ENCODE results near the gene FTL.

DNA sequence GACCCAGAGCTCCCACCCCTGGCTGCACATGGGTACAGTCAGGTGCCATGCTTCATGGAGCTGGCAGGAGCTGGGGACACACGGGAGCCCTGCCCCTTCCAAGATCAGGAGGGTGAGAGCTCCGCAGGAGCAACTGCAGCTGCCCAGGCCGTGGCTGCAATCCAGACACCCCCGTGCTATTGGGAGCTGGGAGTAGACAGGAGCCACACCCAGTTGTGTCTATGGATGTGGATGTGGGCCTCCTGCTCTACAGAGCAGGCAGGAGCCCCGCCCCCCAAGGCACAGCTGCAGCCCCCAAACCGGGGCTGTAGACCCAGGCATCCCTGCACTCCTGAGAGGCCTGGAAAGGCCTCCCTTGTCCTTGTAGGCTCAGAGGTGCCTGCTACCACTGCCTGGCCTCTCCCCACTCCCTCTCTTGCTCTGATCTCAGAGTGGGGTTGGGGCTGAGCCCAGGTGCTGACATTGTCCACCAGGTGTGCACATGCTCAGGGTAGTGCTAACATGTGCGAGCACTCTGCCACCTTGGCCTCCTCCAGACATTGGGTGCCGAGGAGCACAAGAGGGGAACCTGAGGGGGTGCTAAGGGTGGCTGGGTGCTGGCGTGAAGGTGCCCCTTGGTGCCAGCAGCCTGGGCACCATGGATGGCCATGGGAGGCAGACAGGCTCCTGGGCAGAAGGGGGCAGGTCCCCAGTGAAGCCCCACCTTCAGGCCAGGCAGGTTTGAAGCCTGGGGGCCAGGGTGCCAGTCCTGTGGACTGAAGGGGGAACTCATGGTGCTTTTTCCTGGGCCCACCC is 18.4 kb upstream of the FTL start:
- TF ChIP-seq, protein P1, sequence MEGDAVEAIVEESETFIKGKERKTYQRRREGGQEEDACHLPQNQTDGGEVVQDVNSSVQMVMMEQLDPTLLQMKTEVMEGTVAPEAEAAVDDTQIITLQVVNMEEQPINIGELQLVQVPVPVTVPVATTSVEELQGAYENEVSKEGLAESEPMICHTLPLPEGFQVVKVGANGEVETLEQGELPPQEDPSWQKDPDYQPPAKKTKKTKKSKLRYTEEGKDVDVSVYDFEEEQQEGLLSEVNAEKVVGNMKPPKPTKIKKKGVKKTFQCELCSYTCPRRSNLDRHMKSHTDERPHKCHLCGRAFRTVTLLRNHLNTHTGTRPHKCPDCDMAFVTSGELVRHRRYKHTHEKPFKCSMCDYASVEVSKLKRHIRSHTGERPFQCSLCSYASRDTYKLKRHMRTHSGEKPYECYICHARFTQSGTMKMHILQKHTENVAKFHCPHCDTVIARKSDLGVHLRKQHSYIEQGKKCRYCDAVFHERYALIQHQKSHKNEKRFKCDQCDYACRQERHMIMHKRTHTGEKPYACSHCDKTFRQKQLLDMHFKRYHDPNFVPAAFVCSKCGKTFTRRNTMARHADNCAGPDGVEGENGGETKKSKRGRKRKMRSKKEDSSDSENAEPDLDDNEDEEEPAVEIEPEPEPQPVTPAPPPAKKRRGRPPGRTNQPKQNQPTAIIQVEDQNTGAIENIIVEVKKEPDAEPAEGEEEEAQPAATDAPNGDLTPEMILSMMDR (IDR thresholded peaks at IDR 0.05; ENCODE audit: insufficient read depth, low read depth, low read length): no peak
- no peak for TF ChIP-seq EZH2 (IDR thresholded peaks at IDR 0.05; ENCODE audit: insufficient read depth, low read length)
